Breast epithelium (tissue), 3 donors: ENCODE measurements around the gene SPATA7.

Experiments
- POLR2A ChIP-seq: fragments of 450-650 bp; IDR thresholded peaks from one replicate; pipeline ENCODE4 v1.6.1; 2016; ENCODE audit warnings: antibody characterized with exemption, mild to moderate bottlenecking, moderate library complexity
- POLR2AphosphoS5 ChIP-seq, 3 donors: sonication (generic); formaldehyde crosslinking; IDR thresholded peaks; one replicate each; pipeline ENCODE4 v1.6.1; 2017; ENCODE audit warnings: antibody characterized with exemption in 3 of 3
- TF ChIP-seq, protein P1 (sequence below), 3 donors: fragments of 450-650 bp; IDR thresholded peaks; one replicate each; pipeline ENCODE4 v1.5.1; 2016 to 2017; ENCODE audit warnings: antibody characterized with exemption in 3 of 3, mild to moderate bottlenecking in 3 of 3, moderate library complexity in 3 of 3

DNA sequence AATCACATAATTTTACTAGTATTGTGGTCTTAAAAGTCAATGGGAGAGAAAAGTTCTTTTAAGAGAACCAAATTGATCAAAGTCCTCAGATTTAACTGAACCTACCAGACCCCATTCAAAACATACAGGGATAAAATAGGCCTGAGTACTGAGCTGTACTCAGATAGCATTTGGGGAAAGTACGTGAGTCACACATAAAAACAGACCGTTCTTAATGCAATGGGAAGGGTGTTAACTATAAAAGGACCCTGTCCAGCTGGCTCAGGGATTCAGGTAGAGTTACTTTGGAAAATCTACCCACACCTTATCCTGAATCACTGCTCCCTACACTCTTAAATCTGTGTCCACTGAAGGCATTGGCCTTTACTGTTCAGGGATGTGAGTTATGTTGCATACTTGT lies 91.4 kb downstream of the SPATA7 start:
- TF ChIP-seq, protein P1, sequence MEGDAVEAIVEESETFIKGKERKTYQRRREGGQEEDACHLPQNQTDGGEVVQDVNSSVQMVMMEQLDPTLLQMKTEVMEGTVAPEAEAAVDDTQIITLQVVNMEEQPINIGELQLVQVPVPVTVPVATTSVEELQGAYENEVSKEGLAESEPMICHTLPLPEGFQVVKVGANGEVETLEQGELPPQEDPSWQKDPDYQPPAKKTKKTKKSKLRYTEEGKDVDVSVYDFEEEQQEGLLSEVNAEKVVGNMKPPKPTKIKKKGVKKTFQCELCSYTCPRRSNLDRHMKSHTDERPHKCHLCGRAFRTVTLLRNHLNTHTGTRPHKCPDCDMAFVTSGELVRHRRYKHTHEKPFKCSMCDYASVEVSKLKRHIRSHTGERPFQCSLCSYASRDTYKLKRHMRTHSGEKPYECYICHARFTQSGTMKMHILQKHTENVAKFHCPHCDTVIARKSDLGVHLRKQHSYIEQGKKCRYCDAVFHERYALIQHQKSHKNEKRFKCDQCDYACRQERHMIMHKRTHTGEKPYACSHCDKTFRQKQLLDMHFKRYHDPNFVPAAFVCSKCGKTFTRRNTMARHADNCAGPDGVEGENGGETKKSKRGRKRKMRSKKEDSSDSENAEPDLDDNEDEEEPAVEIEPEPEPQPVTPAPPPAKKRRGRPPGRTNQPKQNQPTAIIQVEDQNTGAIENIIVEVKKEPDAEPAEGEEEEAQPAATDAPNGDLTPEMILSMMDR (IDR thresholded peaks at IDR 0.05): no peak
- TF ChIP-seq POLR2AphosphoS5 (IDR thresholded peaks at IDR 0.05) (no peak), POLR2A (no peak)
